Loucy (cell line): ENCODE results near the gene DYRK4.

Experiments
- H2AFZ ChIP-seq: fragments of 200-600 bp; sonication (generic); 2 replicates; pipeline ENCODE4 v1.6.0; 2016; ENCODE audit warnings: antibody characterized with exemption, mild to moderate bottlenecking, low read length, moderate library complexity
- H3F3A ChIP-seq: fragments of 200-600 bp; 2 replicates; pipeline ENCODE4 v1.6.0; 2016; ENCODE audit warnings: antibody characterized with exemption, low read depth, mild to moderate bottlenecking
- H3K27me3 ChIP-seq: fragments of 200-600 bp; sonication (generic); 2 replicates; pipeline ENCODE4 v1.6.1; 2014; ENCODE audit warnings: low read length, mild to moderate bottlenecking; ENCODE audit not compliant: insufficient read depth, poor library complexity, severe bottlenecking
- H3K36me3 ChIP-seq: fragments of 200-600 bp; sonication (generic); 2 replicates; pipeline ENCODE4 v1.6.1; 2016; ENCODE audit warnings: low read length; ENCODE audit not compliant: insufficient read depth
- H3K4me1 ChIP-seq: fragments of 200-600 bp; sonication (generic); 2 replicates; pipeline ENCODE4 v1.5.1; 2014; ENCODE audit warnings: low read length, mild to moderate bottlenecking; ENCODE audit not compliant: insufficient read depth, poor library complexity, severe bottlenecking
- H3K4me2 ChIP-seq: fragments of 200-600 bp; sonication (generic); 2 replicates; pipeline ENCODE4 v1.6.0; 2014; ENCODE audit warnings: antibody characterized with exemption, low read length, low read depth, mild to moderate bottlenecking; ENCODE audit not compliant: poor library complexity, severe bottlenecking
- H3K4me3 ChIP-seq: fragments of 200-600 bp; sonication (generic); 2 replicates; pipeline ENCODE4 v1.5.1; 2014; ENCODE audit warnings: low read length, mild to moderate bottlenecking, mixed read lengths; ENCODE audit not compliant: poor library complexity, severe bottlenecking
- H3K79me2 ChIP-seq: fragments of 200-600 bp; sonication (generic); 2 replicates; pipeline ENCODE4 v1.6.1; 2014; ENCODE audit warnings: low read length; ENCODE audit not compliant: insufficient read depth
- H3K9ac ChIP-seq: fragments of 200-600 bp; sonication (generic); 2 replicates; pipeline ENCODE4 v1.6.0; 2014; ENCODE audit warnings: mild to moderate bottlenecking, low read depth, low read length, moderate library complexity; ENCODE audit not compliant: poor library complexity, severe bottlenecking
- H3K9me2 ChIP-seq: fragments of 200-600 bp; sonication (generic); replicated peaks from 2 replicates; pipeline ENCODE4 v1.6.1; 2016; ENCODE audit warnings: low read depth, low read length, mixed read lengths
- H3K9me3 ChIP-seq: fragments of 200-600 bp; sonication (generic); 2 replicates; pipeline ENCODE4 v1.6.1; 2014; ENCODE audit warnings: mild to moderate bottlenecking, antibody characterized with exemption, low read length, low read depth; ENCODE audit not compliant: insufficient read depth
- H4K20me1 ChIP-seq: fragments of 200-600 bp; sonication (generic); 2 replicates; pipeline ENCODE4 v1.6.0; 2014; ENCODE audit warnings: antibody characterized with exemption, low read length, mild to moderate bottlenecking; ENCODE audit not compliant: insufficient read depth, poor library complexity, severe bottlenecking
- CTCF ChIP-seq: fragments of 200-600 bp; sonication (generic); conservative IDR thresholded peaks from 2 replicates; pipeline ENCODE4 v1.5.1; 2014; ENCODE audit warnings: mild to moderate bottlenecking, antibody characterized with exemption, low read length
- EZH2phosphoT487 ChIP-seq: fragments of 200-600 bp; IDR thresholded peaks from 2 replicates; pipeline ENCODE4 v1.6.1; 2018; ENCODE audit warnings: antibody characterized with exemption, mild to moderate bottlenecking, moderate library complexity, borderline replicate concordance

DYRK4 gene

GRCh38 chr12:4584896-4585295 lies 22.9 kb downstream of the DYRK4 start:
- no peaks in the 10 kb centered on the region for H3K9me2 ChIP-seq
- H3K4me1 ChIP-seq: no peaks in the 10 kb centered on the region
- no peaks in the 10 kb centered on the region for H3F3A ChIP-seq
- no peak overlapping the region for H3K4me2 ChIP-seq
- H3K36me3 ChIP-seq: no peaks in the 10 kb centered on the region
- no peak overlapping the region for H2AFZ ChIP-seq
- no peak for TF ChIP-seq EZH2phosphoT487
- no peak for TF ChIP-seq CTCF
- H4K20me1 ChIP-seq: no peaks in the 10 kb centered on the region
- H3K27me3 ChIP-seq: no peaks in the 10 kb centered on the region
- no peak overlapping the region for H3K4me3 ChIP-seq
- H3K79me2 ChIP-seq: no peaks in the 10 kb centered on the region
- no peak overlapping the region for H3K9ac ChIP-seq
- no peaks in the 10 kb centered on the region for H3K9me3 ChIP-seq

DNA sequence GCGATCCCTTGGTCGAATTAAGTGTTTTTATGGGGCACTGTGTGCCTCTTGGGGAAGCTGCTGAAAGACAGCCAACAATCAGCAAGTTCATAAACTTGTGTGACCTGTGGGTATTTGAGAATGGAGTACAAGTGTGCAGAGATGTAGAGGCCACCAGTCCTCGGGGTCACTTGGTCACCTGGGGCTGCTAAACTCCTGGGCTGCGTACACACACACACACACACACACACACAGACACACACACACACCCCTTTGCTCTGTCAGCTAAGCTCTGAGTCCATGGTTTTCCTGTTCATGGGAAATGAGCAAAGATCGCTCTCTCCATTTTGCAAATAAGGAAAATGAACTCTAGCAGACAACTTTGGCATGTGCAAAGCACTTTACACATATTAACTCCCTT lies 24.5 kb downstream of the DYRK4 start:
- H3F3A ChIP-seq: no peaks in the 10 kb centered on the region
- H3K27me3 ChIP-seq: no peaks in the 10 kb centered on the region
- no peaks in the 10 kb centered on the region for H3K79me2 ChIP-seq
- no peak overlapping the region for H3K4me3 ChIP-seq
- H2AFZ ChIP-seq: no peak overlapping the region
- no peak for TF ChIP-seq CTCF
- no peak for TF ChIP-seq EZH2phosphoT487
- no peaks in the 10 kb centered on the region for H3K36me3 ChIP-seq
- no peaks in the 10 kb centered on the region for H3K9me2 ChIP-seq
- H3K4me1 ChIP-seq: no peaks in the 10 kb centered on the region
- no peaks in the 10 kb centered on the region for H4K20me1 ChIP-seq
- no peak overlapping the region for H3K9ac ChIP-seq
- H3K4me2 ChIP-seq: no peak overlapping the region
- H3K9me3 ChIP-seq: no peaks in the 10 kb centered on the region

- Histone ChIP-seq H3K36me3 (no peaks in the 10 kb centered on the region), H3K4me1 (no peaks in the 10 kb centered on the region), H3K9ac (no peak overlapping the region), H3K27me3 (no peaks in the 10 kb centered on the region), H4K20me1 (no peaks in the 10 kb centered on the region), H3K4me3 (no peak overlapping the region), H3K9me3 (no peaks in the 10 kb centered on the region), H3K79me2 (no peaks in the 10 kb centered on the region), H3F3A (no peaks in the 10 kb centered on the region), H3K9me2 (no peaks in the 10 kb centered on the region), H2AFZ (no peak overlapping the region), H3K4me2 (no peak overlapping the region)
- TF ChIP-seq CTCF (no peak), EZH2phosphoT487 (no peak)
These were observed 25.1 kb downstream of the DYRK4 start for GRCh38 chr12:4587108-4587507.
